HEK293 (cell line): ENCODE results near the gene TGIF1.

Experiments used
- CTCF ChIA-PET: fragments of 350-600 bp; formaldehyde crosslinking; extraction: SDS; loops from one replicate; lab custom pipeline; 2021; ENCODE audit warnings: antibody characterized with exemption; lab: Yijun Ruan, JAX
- POLR2A ChIA-PET: fragments of 300-600 bp; formaldehyde crosslinking; extraction: SDS; loops from one replicate; lab custom pipeline; 2020; ENCODE audit warnings: antibody characterized with exemption, inconsistent platforms; lab: Yijun Ruan, JAX
- H3K27ac ChIP-seq: fragments of 200-500 bp; sonication (Bioruptor generic); 2 replicates; pipeline ENCODE4 v1.5.1; 2014; ENCODE audit warnings: low read depth, low read length, control low read depth, inconsistent platforms; ENCODE audit errors: extremely low read depth
- H3K36me3 ChIP-seq, 2 experiments: fragments of 200-500 bp in 1 of 2; sonication (Bioruptor generic) in 1 of 2; 1 replicate in 1 of 2; 2 replicates in 1 of 2; pipeline ENCODE4 v1.5.1; 2014 to 2017; ENCODE audit warnings: inconsistent platforms in 2 of 2, low read length in 2 of 2; ENCODE audit not compliant: control insufficient read depth in 2 of 2, insufficient read depth in 1 of 2
- H3K4me1 ChIP-seq: fragments of 200-500 bp; sonication (Bioruptor generic); 2 replicates; pipeline ENCODE4 v1.5.1; 2014; ENCODE audit warnings: mild to moderate bottlenecking, low read length, inconsistent platforms; ENCODE audit not compliant: control insufficient read depth, insufficient read depth
- H3K4me3 ChIP-seq: 2 replicates; pipeline ENCODE4 v1.5.1; 2011; ENCODE audit warnings: low read depth, mild to moderate bottlenecking, control low read depth, low read length, moderate library complexity
- H3K9me3 ChIP-seq: fragments of 200-500 bp; sonication (Bioruptor generic); 2 replicates; pipeline ENCODE4 v1.5.1; 2014; ENCODE audit warnings: low read depth, low read length, inconsistent platforms; ENCODE audit not compliant: control insufficient read depth, insufficient read depth
- AEBP2 ChIP-seq: fragments of 450-650 bp; formaldehyde crosslinking; IDR thresholded peaks from 2 replicates; pipeline ENCODE4 v1.5.1; 2016; ENCODE audit warnings: missing biosample characterization, missing genetic modification characterization, borderline replicate concordance
- GLIS1 ChIP-seq: fragments of 450-650 bp; formaldehyde crosslinking; IDR thresholded peaks from 2 replicates; pipeline ENCODE4 v1.5.1; 2016; ENCODE audit warnings: missing biosample characterization, missing genetic modification characterization
- PBX3 ChIP-seq: sonication (generic); formaldehyde crosslinking; IDR thresholded peaks from 2 replicates; pipeline ENCODE4 v1.8.1; 2022; ENCODE audit warnings: mild to moderate bottlenecking, moderate library complexity, missing genetic modification reagents
- REST ChIP-seq: fragments of 450-650 bp; formaldehyde crosslinking; IDR thresholded peaks from 2 replicates; pipeline ENCODE4 v1.5.1; 2016; ENCODE audit warnings: missing biosample characterization, missing genetic modification characterization
- SCRT1 ChIP-seq: fragments of 450-650 bp; formaldehyde crosslinking; IDR thresholded peaks from 2 replicates; pipeline ENCODE4 v1.5.1; 2016; ENCODE audit warnings: missing biosample characterization, missing genetic modification characterization, borderline replicate concordance
- ZBTB26 ChIP-seq: fragments of 450-650 bp; formaldehyde crosslinking; optimal IDR thresholded peaks from 2 replicates; pipeline ENCODE3; 2016; ENCODE audit warnings: missing biosample characterization, mild to moderate bottlenecking, missing genetic modification characterization
- ZEB2 ChIP-seq: fragments of 450-650 bp; formaldehyde crosslinking; IDR thresholded peaks from 2 replicates; pipeline ENCODE4 v1.5.1; 2016; ENCODE audit warnings: missing biosample characterization, missing genetic modification characterization
- ZNF175 ChIP-seq: fragments of 450-650 bp; formaldehyde crosslinking; IDR thresholded peaks from 2 replicates; pipeline ENCODE4 v1.5.1; 2016; ENCODE audit warnings: missing biosample characterization, missing genetic modification characterization
- ZNF18 ChIP-seq: fragments of 450-650 bp; formaldehyde crosslinking; IDR thresholded peaks from 2 replicates; pipeline ENCODE4 v1.5.1; 2016; ENCODE audit warnings: missing biosample characterization, missing genetic modification characterization
- ZNF292 ChIP-seq: fragments of 450-650 bp; formaldehyde crosslinking; IDR thresholded peaks from 2 replicates; pipeline ENCODE4 v1.5.1; 2016; ENCODE audit warnings: low read depth, missing biosample characterization, missing genetic modification characterization, borderline replicate concordance
- ZNF521 ChIP-seq: fragments of 450-650 bp; formaldehyde crosslinking; IDR thresholded peaks from 2 replicates; pipeline ENCODE4 v1.5.1; 2017; ENCODE audit warnings: missing biosample characterization, mild to moderate bottlenecking, missing genetic modification characterization
- ZNF529 ChIP-seq: fragments of 450-650 bp; formaldehyde crosslinking; IDR thresholded peaks from 2 replicates; pipeline ENCODE4 v1.5.1; 2017; ENCODE audit warnings: missing genetic modification characterization, missing biosample characterization; ENCODE audit not compliant: insufficient replicate concordance
- ZNF544 ChIP-seq: fragments of 450-650 bp; formaldehyde crosslinking; IDR thresholded peaks from 2 replicates; pipeline ENCODE4 v1.5.0; 2017; ENCODE audit warnings: missing biosample characterization, missing genetic modification characterization
- ZNF558 ChIP-seq: fragments of 450-650 bp; formaldehyde crosslinking; IDR thresholded peaks from 2 replicates; pipeline ENCODE4 v1.5.1; 2016; ENCODE audit warnings: missing biosample characterization, missing genetic modification characterization
- ZNF660 ChIP-seq: fragments of 450-650 bp; IDR thresholded peaks from 2 replicates; pipeline ENCODE4 v1.5.1; 2018; ENCODE audit warnings: missing biosample characterization, mild to moderate bottlenecking, missing genetic modification characterization
- ZNF701 ChIP-seq: fragments of 450-650 bp; formaldehyde crosslinking; IDR thresholded peaks from 2 replicates; pipeline ENCODE4 v1.5.1; 2016; ENCODE audit warnings: missing biosample characterization, missing genetic modification characterization
- ZNF791 ChIP-seq: fragments of 450-650 bp; formaldehyde crosslinking; IDR thresholded peaks from 2 replicates; pipeline ENCODE4 v1.5.1; 2016; ENCODE audit warnings: missing biosample characterization, missing genetic modification characterization
- ZNF792 ChIP-seq: fragments of 450-650 bp; formaldehyde crosslinking; IDR thresholded peaks from 2 replicates; pipeline ENCODE4 v1.5.1; 2016; ENCODE audit warnings: missing biosample characterization, missing genetic modification characterization

Gene TGIF1

GRCh38 chr18:3450012-3450798 is at the start of gene TGIF1 (continued):
- TF ChIP-seq ZNF544 (tag by site-specific recombination): no peak
- no peak for TF ChIP-seq ZNF701 (tag by site-specific recombination)
- TF ChIP-seq ZBTB26 (tag by site-specific recombination): peak; percentile 81
- TF ChIP-seq SCRT1: no peak
- no peak for TF ChIP-seq ZNF18 (tag by site-specific recombination)

- CTCF ChIA-PET: interaction anchor here (0.7 kb wide), 2 partner anchors 99 to 403 kb away, joined by 3 read pairs; no protein-coding TSS in a partner anchor
- no peak overlapping the region for H3K27ac ChIP-seq
- no peak for TF ChIP-seq PBX3 (CRISPR knock-in tag)
- TF ChIP-seq ZNF558 (tag by site-specific recombination): no peak
- TF ChIP-seq AEBP2 (tag by site-specific recombination): no peak
- no peak for TF ChIP-seq REST (tag by site-specific recombination)
- no peak for TF ChIP-seq ZEB2 (tag by site-specific recombination)
- no peak for TF ChIP-seq ZNF175
- TF ChIP-seq ZNF792: no peak
- TF ChIP-seq ZNF529 (tag by site-specific recombination): no peak
- no peak for TF ChIP-seq ZNF292 (tag by site-specific recombination)
- no peak for TF ChIP-seq ZNF521 (tag by site-specific recombination)
- TF ChIP-seq ZNF660 (tag by site-specific recombination): no peak
- no peak for TF ChIP-seq GLIS1 (tag by site-specific recombination)
- no peak for TF ChIP-seq ZNF791 (tag by site-specific recombination)
- TF ChIP-seq, all 188 proteins: peak for 0
- no peaks in the 10 kb centered on the region for H3K36me3 ChIP-seq
- no peak overlapping the region for H3K4me3 ChIP-seq
- H3K9me3 ChIP-seq: no peaks in the 10 kb centered on the region
- POLR2A ChIA-PET: no interaction called here
- no peaks in the 10 kb centered on the region for H3K4me1 ChIP-seq
Observed at GRCh38 chr18:3400567-3401296, 49.2 kb upstream of the TGIF1 start.
